Calu3 (cell line): ENCODE data around the gene BCAS3. TPM values are rescaled to one million over a fixed set of nuclear protein-coding genes. Genes with fewer than 3 reads are reported as not detected.

Source experiments
- BruUV-seq: library from RNA; stranded (reverse); fragments of 400-500 nt; replicated peaks from 2 replicates; lab custom pipeline; 2021; lab: Mats Ljungman, UMichigan
- CTCF ChIA-PET: fragments of 300-600 bp; sonication (Branson Sonifier 250); formaldehyde crosslinking; loops from one replicate; lab custom pipeline; 2022; ENCODE audit warnings: antibody characterized with exemption; lab: Charles Lee
- DNase-seq: peaks from one replicate; pipeline ENCODE4 v3.0.0; 2022
- H3K27ac Mint-ChIP-seq: one replicate; pipeline ENCODE4 v1.8.0; 2022; ENCODE audit warnings: mixed read lengths; ENCODE audit not compliant: unreplicated experiment
- H3K27me3 Mint-ChIP-seq: one replicate; pipeline ENCODE4 v1.8.0; 2022; ENCODE audit warnings: mixed read lengths; ENCODE audit not compliant: unreplicated experiment
- H3K36me3 Mint-ChIP-seq: one replicate; pipeline ENCODE4 v1.8.0; 2022; ENCODE audit warnings: mild to moderate bottlenecking, moderate library complexity, mixed read lengths; ENCODE audit not compliant: insufficient read depth, unreplicated experiment
- H3K4me1 Mint-ChIP-seq: one replicate; pipeline ENCODE4 v1.8.0; 2022; ENCODE audit warnings: mild to moderate bottlenecking, low read depth, mixed read lengths; ENCODE audit not compliant: unreplicated experiment
- H3K4me3 Mint-ChIP-seq: one replicate; pipeline ENCODE4 v1.8.0; 2022; ENCODE audit warnings: mild to moderate bottlenecking, low read depth, moderate library complexity, mixed read lengths; ENCODE audit not compliant: unreplicated experiment
- H3K9me3 Mint-ChIP-seq: one replicate; pipeline ENCODE4 v1.8.0; 2022; ENCODE audit warnings: low read depth, mixed read lengths; ENCODE audit not compliant: unreplicated experiment
- intact Hi-C: fragments of 100-400 bp; cut with micrococcal nuclease; formaldehyde crosslinking; loops from one replicate; pipeline ENCODE4 v1.10.0; 2022; ENCODE audit not compliant: unreplicated experiment
- total RNA-seq: library from RNA; stranded (reverse); gene quantifications from 2 replicates; pipeline ENCODE4 v1.2.3, GENCODE V29; 2022
- TF ChIP-seq, protein P1 (sequence below): fragments of 200-600 bp; IDR thresholded peaks from one replicate; pipeline ENCODE4 v1.8.0; 2022; ENCODE audit warnings: antibody characterized with exemption; ENCODE audit not compliant: unreplicated experiment

BCAS3 gene
- total RNA-seq, 1 experiment from 2014 or later = 10.9 TPM

DNA sequence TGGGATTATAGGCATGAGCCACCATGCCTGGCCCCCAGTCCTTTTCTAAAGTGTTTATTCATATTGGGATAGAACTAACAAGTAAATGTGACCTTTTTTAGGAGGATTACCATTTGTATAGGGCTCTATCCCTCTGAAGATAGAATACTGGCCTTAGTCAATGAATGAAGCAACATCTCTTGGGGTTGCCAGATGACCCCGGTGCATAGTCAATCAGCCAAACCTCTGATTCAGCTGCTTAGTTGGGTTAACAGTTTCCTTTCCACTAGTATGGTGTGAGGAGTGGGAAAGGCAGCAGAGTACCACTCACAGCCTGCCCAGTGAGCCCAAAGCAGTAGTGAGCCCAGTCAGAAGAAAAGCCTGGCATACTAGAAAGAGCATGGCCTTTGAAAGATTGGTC lies 627.4 kb downstream of the BCAS3 start:
- Mint-ChIP-seq H3K4me3 (no peak overlapping the region), H3K36me3 (no peaks in the 10 kb centered on the region), H3K27me3 (peaks cover 19% of the 10 kb centered on the region), H3K27ac (no peak overlapping the region), H3K4me1 (no peaks in the 10 kb centered on the region), H3K9me3 (no peaks in the 10 kb centered on the region)
- TF ChIP-seq, protein P1, sequence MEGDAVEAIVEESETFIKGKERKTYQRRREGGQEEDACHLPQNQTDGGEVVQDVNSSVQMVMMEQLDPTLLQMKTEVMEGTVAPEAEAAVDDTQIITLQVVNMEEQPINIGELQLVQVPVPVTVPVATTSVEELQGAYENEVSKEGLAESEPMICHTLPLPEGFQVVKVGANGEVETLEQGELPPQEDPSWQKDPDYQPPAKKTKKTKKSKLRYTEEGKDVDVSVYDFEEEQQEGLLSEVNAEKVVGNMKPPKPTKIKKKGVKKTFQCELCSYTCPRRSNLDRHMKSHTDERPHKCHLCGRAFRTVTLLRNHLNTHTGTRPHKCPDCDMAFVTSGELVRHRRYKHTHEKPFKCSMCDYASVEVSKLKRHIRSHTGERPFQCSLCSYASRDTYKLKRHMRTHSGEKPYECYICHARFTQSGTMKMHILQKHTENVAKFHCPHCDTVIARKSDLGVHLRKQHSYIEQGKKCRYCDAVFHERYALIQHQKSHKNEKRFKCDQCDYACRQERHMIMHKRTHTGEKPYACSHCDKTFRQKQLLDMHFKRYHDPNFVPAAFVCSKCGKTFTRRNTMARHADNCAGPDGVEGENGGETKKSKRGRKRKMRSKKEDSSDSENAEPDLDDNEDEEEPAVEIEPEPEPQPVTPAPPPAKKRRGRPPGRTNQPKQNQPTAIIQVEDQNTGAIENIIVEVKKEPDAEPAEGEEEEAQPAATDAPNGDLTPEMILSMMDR = no peak
- CTCF ChIA-PET = no interaction called here
- BruUV-seq = no TSS peak
- intact Hi-C loops = no loop called here
- no peak for DNase-seq

GRCh38 chr17:61306003-61306402 lies 628.4 kb downstream of the BCAS3 start:
- Mint-ChIP-seq H3K9me3 (no peaks in the 10 kb centered on the region), H3K36me3 (no peaks in the 10 kb centered on the region), H3K27ac (no peak overlapping the region), H3K4me1 (no peaks in the 10 kb centered on the region), H3K4me3 (no peak overlapping the region), H3K27me3 (peaks cover 19% of the 10 kb centered on the region)
- intact Hi-C loops = no loop called here
- BruUV-seq = no TSS peak
- DNase-seq = no peak
- TF ChIP-seq, protein P1 = no peak
- CTCF ChIA-PET = no interaction called here

GRCh38 chr17:61307905-61308886 lies 630.5 kb downstream of the BCAS3 start:
- Mint-ChIP-seq H3K27ac (no peak overlapping the region), H3K9me3 (no peaks in the 10 kb centered on the region), H3K27me3 (peaks cover 16% of the 10 kb centered on the region), H3K4me3 (no peak overlapping the region), H3K4me1 (no peaks in the 10 kb centered on the region), H3K36me3 (no peaks in the 10 kb centered on the region)
- CTCF ChIA-PET = no interaction called here
- TF ChIP-seq, protein P1 = no peak
- no peak for DNase-seq
- intact Hi-C loops = no loop called here
- no TSS peak for BruUV-seq

GRCh38 chr17:61309362-61310256 lies 632.0 kb downstream of the BCAS3 start:
- DNase-seq = no peak
- no peaks in the 10 kb centered on the region for H3K9me3 Mint-ChIP-seq
- CTCF ChIA-PET = interaction anchor here (0.6 kb wide), 1 partner anchor 1680 kb away, joined by 3 read pairs; no protein-coding TSS in a partner anchor
- H3K4me3 Mint-ChIP-seq = no peak overlapping the region
- intact Hi-C loops = no loop called here
- H3K36me3 Mint-ChIP-seq = no peaks in the 10 kb centered on the region
- TF ChIP-seq, protein P1 = no peak
- H3K4me1 Mint-ChIP-seq = no peaks in the 10 kb centered on the region
- peaks cover 13% of the 10 kb centered on the region for H3K27me3 Mint-ChIP-seq
- H3K27ac Mint-ChIP-seq = no peak overlapping the region
- BruUV-seq = no TSS peak
